CD4-positive, alpha-beta T cell treated with Interleukin-1 beta for 1 hour (primary cell): ENCODE data around the gene PSMB1.
"Not testable (repeated sequence)": the region's sequence is repeated elsewhere in the genome, so short reads cannot be mapped to it uniquely, and the experiment has no call there.

Source experiments
- DNase-seq, 2 donors: peaks; one replicate each; pipeline ENCODE4 v3.0.0-alpha.2; 2020 to 2022

The PSMB1 gene

DNA sequence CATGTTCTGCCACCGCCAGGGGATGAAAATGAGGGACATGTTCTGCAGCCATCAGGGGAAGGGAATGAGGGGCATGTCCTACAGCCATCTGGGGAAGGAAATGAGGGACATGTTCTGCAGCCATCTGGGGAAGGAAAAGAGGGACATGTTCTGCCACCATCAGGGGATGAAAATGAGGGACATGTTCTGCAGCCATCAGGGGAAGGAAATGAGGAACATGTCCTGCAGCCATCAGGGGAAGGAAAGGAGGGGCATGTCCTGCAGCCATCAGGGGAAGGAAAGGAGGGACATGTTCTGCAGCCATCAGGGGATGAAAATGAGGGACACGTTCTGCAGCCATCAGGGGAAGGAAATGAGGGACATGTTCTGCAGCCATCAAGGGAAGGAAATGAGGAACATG is 50.8 kb downstream of the PSMB1 start:
- not testable (repeated sequence) for DNase-seq

DNA sequence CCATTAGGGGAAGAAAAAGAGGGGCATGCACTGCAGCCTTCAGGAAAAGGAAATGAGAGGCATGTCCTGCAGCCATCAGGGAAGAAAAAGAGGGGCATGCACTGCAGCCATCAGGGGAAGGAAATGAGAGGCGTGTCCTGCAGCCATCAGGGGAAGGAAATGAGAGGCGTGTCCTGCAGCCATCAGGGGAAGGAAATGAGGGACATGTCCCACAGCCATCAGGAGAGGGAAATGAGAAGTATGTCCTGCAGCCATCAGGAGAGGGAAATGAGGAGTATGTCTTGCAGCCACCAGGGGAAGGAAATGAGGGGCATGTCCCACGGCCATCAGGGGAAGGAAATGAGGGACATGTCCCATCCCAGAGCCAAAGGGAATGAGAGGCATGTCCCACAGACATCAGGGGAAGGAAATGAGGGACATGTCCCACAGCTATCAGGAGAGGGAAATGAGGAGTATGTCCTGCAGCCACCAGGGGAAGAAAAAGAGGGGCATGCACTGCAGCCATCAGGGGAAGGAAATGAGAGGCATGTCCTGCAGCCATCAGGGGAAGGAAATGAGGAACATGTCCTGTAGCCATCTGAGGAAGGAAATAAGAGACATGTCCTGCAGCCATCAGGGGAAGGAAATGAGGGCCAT is 52.0 kb downstream of the PSMB1 start:
- no peak for DNase-seq

- no peak for DNase-seq
Measured at GRCh38 chr6:170497841-170498301, 55.2 kb downstream of the PSMB1 start.

- DNase-seq, result no peak
Measured at GRCh38 chr6:170493354-170493753, 59.8 kb downstream of the PSMB1 start.

DNA sequence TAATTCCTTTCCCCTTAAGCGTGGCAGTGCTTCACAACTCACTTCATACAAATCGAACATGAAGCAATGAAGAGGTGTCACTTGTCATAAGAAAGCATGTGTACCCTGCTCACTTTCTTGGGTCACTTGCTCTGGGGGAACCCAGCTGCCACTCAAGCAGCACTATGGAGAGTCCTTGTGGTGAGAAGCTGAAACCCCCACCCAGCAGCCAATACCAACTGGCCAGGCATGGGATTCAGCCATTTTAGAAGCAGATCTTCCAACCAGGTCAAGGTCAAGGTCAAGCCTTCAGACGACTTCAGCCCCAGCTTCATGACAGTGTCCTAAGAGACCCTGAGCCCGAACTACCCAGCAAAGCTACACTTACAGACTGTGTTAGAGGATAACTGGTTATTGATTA is 62.8 kb downstream of the PSMB1 start:
- DNase-seq, result no peak

DNA sequence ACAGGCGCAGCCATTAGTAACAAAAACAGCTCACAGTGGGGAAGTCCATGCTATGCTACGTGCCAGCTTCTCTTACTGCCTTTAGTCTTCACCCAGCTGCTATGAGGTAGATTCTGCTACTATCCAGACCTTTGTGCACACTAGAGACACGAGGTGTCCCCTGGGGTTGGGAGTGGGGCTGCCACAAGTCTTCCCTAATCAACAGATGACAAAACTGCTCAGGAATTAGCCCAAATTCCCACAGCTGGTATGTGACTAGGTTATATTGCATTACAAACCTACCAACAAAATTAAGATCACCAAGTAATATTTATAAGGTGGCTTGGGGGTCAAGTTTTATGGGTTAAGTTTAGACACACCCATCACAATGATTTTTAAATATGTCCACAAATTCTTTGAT is 63.3 kb downstream of the PSMB1 start:
- DNase-seq, result no peak

DNA sequence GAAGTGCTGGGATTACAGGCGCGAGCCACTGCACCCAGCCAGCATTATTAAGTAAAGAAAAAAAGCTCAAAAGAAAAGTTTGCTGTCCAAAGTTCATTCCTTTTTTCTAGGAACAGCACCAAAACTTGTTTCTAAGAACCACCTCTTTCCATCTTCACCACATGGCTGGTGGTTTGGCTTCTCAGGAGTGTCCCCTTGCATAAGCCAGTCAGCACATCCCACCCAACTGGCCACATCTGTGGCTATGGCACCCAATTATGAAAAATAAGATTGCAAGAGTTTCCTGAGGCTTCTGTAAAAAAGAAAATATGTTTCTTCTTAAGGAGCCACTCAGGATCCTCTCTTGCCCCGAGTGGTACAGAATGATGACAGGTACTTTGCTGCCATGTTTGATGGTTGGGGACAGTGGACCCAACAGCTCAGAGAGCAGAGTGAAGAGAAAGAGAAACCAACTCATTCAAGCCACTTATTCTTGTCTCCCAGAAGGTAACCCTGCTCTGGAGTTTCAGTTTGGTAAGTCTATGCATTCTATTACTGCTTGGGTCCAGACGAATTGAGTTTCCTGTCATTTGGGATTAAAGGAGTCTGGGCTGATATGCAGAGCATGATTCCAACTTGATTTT is 65.3 kb downstream of the PSMB1 start:
- DNase-seq, result no peak

- DNase-seq, result no peak
Measured at GRCh38 chr6:170485159-170485558, 67.9 kb downstream of the PSMB1 start.
